K562 (cell line): ENCODE data around the gene CEBPA. TPM values are rescaled to one million over a fixed set of nuclear protein-coding genes. Genes with fewer than 3 reads are reported as not detected.

ENCODE experiments used
- ATAC-seq: fragments of 200-7000 bp; cut with Tn5 transposase; 3 replicates; pipeline ENCODE4 v1.9.1; 2020; ENCODE audit warnings: moderate library complexity
- BruUV-seq: library from RNA; stranded (reverse); fragments of 400-500 nt; replicated peaks from 2 replicates; lab custom pipeline; 2021; lab: Mats Ljungman, UMichigan
- CTCF ChIA-PET: fragments of 300-600 bp; formaldehyde crosslinking; extraction: SDS; loops from one replicate; lab custom pipeline; 2021; ENCODE audit warnings: low intra/inter-chr PET ratio; lab: Yijun Ruan, JAX
- POLR2A ChIA-PET: fragments of 300-600, 350-650 bp; sonication (Branson Sonifier 250); formaldehyde crosslinking; extraction: SDS; loops from one replicate; lab custom pipeline; 2021; ENCODE audit warnings: antibody characterized with exemption, inconsistent platforms; lab: Yijun Ruan, JAX
- DNase-seq, 4 experiments: peaks; one replicate each; pipeline versions ENCODE4 v3.0.0 to v3.0.0-alpha.2; 2011 to 2018; ENCODE audit warnings: low spot score in 3 of 4, mixed read lengths in 3 of 4; ENCODE audit errors: extremely low read depth in 1 of 4
- FAIRE-seq: peaks from 2 replicates; lab custom pipeline; 2011; peaks lifted over from hg19 to GRCh38; lab: Jason Lieb, UNC
- H2AFZ ChIP-seq: 2 replicates; pipeline ENCODE4 v1.6.0; 2011; ENCODE audit warnings: low read depth, low read length, control low read depth, inconsistent platforms
- H3K27ac ChIP-seq: fragments of 200-600 bp; 3 replicates; pipeline ENCODE4 v1.8.0; 2011; ENCODE audit warnings: low read depth, mild to moderate bottlenecking, control low read depth, inconsistent platforms, low read length, moderate library complexity, mixed read lengths; ENCODE audit errors: extremely low read depth
- H3K27me3 ChIP-seq, 2 experiments: fragments of 300-600 bp in 1 of 2; 2 replicates in 1 of 2; 3 replicates in 1 of 2; pipeline versions ENCODE4 v1.6.0 to v1.8.0; 2011; ENCODE audit warnings: inconsistent platforms in 2 of 2, low read length in 2 of 2, mild to moderate bottlenecking in 1 of 2, mixed read lengths in 1 of 2, moderate library complexity in 1 of 2; ENCODE audit not compliant: control insufficient read depth in 2 of 2, insufficient read depth in 2 of 2
- H3K36me3 ChIP-seq: fragments of 300-600 bp; 3 replicates; pipeline ENCODE4 v1.8.0; 2011; ENCODE audit warnings: mild to moderate bottlenecking, low read length, inconsistent platforms; ENCODE audit not compliant: control insufficient read depth, insufficient read depth
- H3K4me1 ChIP-seq, 2 experiments: fragments of 200-600 bp in 1 of 2; replicated peaks in 1 of 2; 2 replicates in 1 of 2; 3 replicates in 1 of 2; pipeline versions ENCODE4 v1.5.1 to v1.8.0; 2011; ENCODE audit warnings: inconsistent platforms in 2 of 2, low read length in 2 of 2, mild to moderate bottlenecking in 1 of 2, mixed read lengths in 1 of 2, moderate library complexity in 1 of 2; ENCODE audit not compliant: control insufficient read depth in 2 of 2, insufficient read depth in 2 of 2
- H3K4me2 ChIP-seq: 2 replicates; pipeline ENCODE4 v1.6.1; 2011; ENCODE audit warnings: low read length, control low read depth, inconsistent platforms, mixed read lengths; ENCODE audit not compliant: insufficient read depth
- H3K4me3 ChIP-seq: fragments of 200-600 bp; sonication (generic), shearing (Covaris generic); 2 replicates; pipeline ENCODE4 v1.5.1; 2016; ENCODE audit warnings: control low read depth, inconsistent platforms
- H3K79me2 ChIP-seq: fragments of 200-600 bp; 3 replicates; pipeline ENCODE4 v1.8.0; 2011; ENCODE audit warnings: low read length, inconsistent platforms; ENCODE audit not compliant: control insufficient read depth, insufficient read depth
- H3K9ac ChIP-seq, 2 experiments: 2 replicates each; pipeline versions ENCODE4 v1.6.0 to v1.6.1; 2011; ENCODE audit warnings: low read depth in 2 of 2, low read length in 2 of 2, control low read depth in 1 of 2, inconsistent platforms in 1 of 2, mild to moderate bottlenecking in 1 of 2, mixed read lengths in 1 of 2; ENCODE audit not compliant: insufficient read depth in 1 of 2
- H3K9me1 ChIP-seq: one replicate; pipeline ENCODE4 v1.6.0; 2011; ENCODE audit warnings: inconsistent platforms, mild to moderate bottlenecking, low read length, moderate library complexity; ENCODE audit not compliant: control insufficient read depth, insufficient read depth
- H3K9me3 ChIP-seq: replicated peaks from 2 replicates; pipeline ENCODE4 v1.5.1; 2011; ENCODE audit warnings: low read depth, low read length, inconsistent platforms; ENCODE audit not compliant: control insufficient read depth, insufficient read depth
- H4K20me1 ChIP-seq: replicated peaks from 2 replicates; pipeline ENCODE4 v1.6.1; 2011; ENCODE audit warnings: low read length, inconsistent platforms, mixed read lengths; ENCODE audit not compliant: control insufficient read depth, insufficient read depth
- CREB1 ChIP-seq, 2 experiments: sonication (generic) in 1 of 2; formaldehyde crosslinking in 1 of 2; IDR thresholded peaks; 2 replicates each; pipeline versions ENCODE4 v1.6.1 to v1.8.0; 2012 to 2022; ENCODE audit warnings: inconsistent platforms in 1 of 2, mild to moderate bottlenecking in 1 of 2, missing genetic modification reagents in 1 of 2, moderate library complexity in 1 of 2
- NFRKB ChIP-seq: fragments of 450-650 bp; IDR thresholded peaks from 2 replicates; pipeline ENCODE4 v1.6.1; 2016; ENCODE audit warnings: low read depth
- PBX2 ChIP-seq, 2 experiments: IDR thresholded peaks in 1 of 2; conservative IDR thresholded peaks in 1 of 2; 2 replicates each; pipeline ENCODE4 v1.6.1; 2016; ENCODE audit warnings: low read depth in 2 of 2, mild to moderate bottlenecking in 1 of 2, missing compliant biosample characterization in 1 of 2, missing genetic modification characterization in 1 of 2, moderate library complexity in 1 of 2
- POLR2G ChIP-seq: fragments of 200-400 bp; formaldehyde crosslinking; IDR thresholded peaks from 2 replicates; pipeline ENCODE4 v1.6.1; 2017; ENCODE audit warnings: low read depth, mild to moderate bottlenecking, antibody characterized with exemption, low read length, moderate library complexity
- RREB1 ChIP-seq: fragments of 250-450 bp; sonication (Bioruptor Pico); IDR thresholded peaks from 2 replicates; pipeline ENCODE4 v1.4.0; 2020
- SIN3A ChIP-seq, 2 experiments: fragments of 150-350 bp in 1 of 2; IDR thresholded peaks; 2 replicates each; pipeline ENCODE4 v1.6.1; 2011 to 2016; ENCODE audit warnings: borderline replicate concordance in 2 of 2, low read depth in 2 of 2, low read length in 2 of 2, mild to moderate bottlenecking in 2 of 2, moderate library complexity in 2 of 2; ENCODE audit not compliant: control insufficient read depth in 1 of 2
- SNRNP70 ChIP-seq: fragments of 200-400 bp; formaldehyde crosslinking; optimal IDR thresholded peaks from 2 replicates; pipeline ENCODE3; 2017; ENCODE audit warnings: low read depth, low read length
- TGIF2 ChIP-seq: sonication (generic); formaldehyde crosslinking; IDR thresholded peaks from 2 replicates; pipeline ENCODE4 v1.8.1; 2022; ENCODE audit warnings: mild to moderate bottlenecking, missing genetic modification reagents, moderate library complexity
- XRCC3 ChIP-seq: fragments of 450-650 bp; IDR thresholded peaks from 2 replicates; pipeline ENCODE4 v1.6.1; 2017; ENCODE audit warnings: mild to moderate bottlenecking, moderate library complexity
- ZNF140 ChIP-seq: fragments of 250-450 bp; sonication (Bioruptor Pico); IDR thresholded peaks from 2 replicates; pipeline ENCODE4 v1.8.0; 2021; ENCODE audit warnings: moderate library complexity, mild to moderate bottlenecking, inconsistent platforms
- ZNF274 ChIP-seq: IDR thresholded peaks from 2 replicates; pipeline ENCODE4 v1.6.1; 2011; ENCODE audit warnings: low read depth, mild to moderate bottlenecking, low read length, moderate library complexity, borderline replicate concordance
- WGBS: fragments of 100-300 bp; shearing (Covaris generic); methylation state at CpG from one replicate; pipeline ENCODE4 v1.1.6; 2016; ENCODE audit warnings: low coverage, mixed read lengths; ENCODE audit not compliant: insufficient coverage; ENCODE audit errors: missing lambda C conversion rate; 5-methylcytosine and 5-hydroxymethylcytosine counted together
- in situ Hi-C: fragments of 300-500 bp; cut with MboI; formaldehyde crosslinking; loops from 4 replicates; pipeline ENCODE4 v1.15.0; 2018; ENCODE audit warnings: inconsistent platforms, mixed read lengths
- intact Hi-C: fragments of 100-400 bp; cut with micrococcal nuclease; formaldehyde crosslinking; loops from 2 replicates; pipeline ENCODE4 v1.14.2; 2022
- polyA plus RNA-seq, 8 experiments: library from polyadenylated mRNA; depleted of rRNA in 4 of 8; stranded (reverse) in 5 of 8; unstranded in 3 of 8; fragments of >200 nt; fragmentation: Nextera tagmentation in 2 of 8; fragmentation: Illumina TruSeq in 1 of 8; extraction: Ambion mirVana in 2 of 8; extraction: Trizol in 1 of 8; gene quantifications; 2 replicates each; pipeline versions ENCODE4 v1.2.1 to v1.2.3, GENCODE V29; 2011 to 2014; ENCODE audit warnings: inconsistent platforms in 1 of 8, missing spikeins in 1 of 8
- total RNA-seq, 7 experiments: library from RNA; depleted of rRNA in 6 of 7; stranded (reverse); fragments of >200 nt in 6 of 7; fragmentation: Illumina TruSeq in 2 of 7; extraction: Trizol in 2 of 7; gene quantifications; 2 replicates each; pipeline versions ENCODE4 v1.2.1 to v1.2.3, GENCODE V29; 2011 to 2021; ENCODE audit warnings: low replicate concordance in 1 of 7
- TF ChIP-seq, protein P1 (sequence below), 2 experiments: fragments of 450-650 bp; IDR thresholded peaks; 2 replicates each; pipeline ENCODE4 v1.6.1; 2016

Gene CEBPA
- total and polyA plus RNA-seq, 9 of the 15 experiments (the other 6 are each of a cell fraction or from before 2014, with no cell fraction given) = 0.03 to 0.59 (median 0.15) TPM; not detected in 2

DNA sequence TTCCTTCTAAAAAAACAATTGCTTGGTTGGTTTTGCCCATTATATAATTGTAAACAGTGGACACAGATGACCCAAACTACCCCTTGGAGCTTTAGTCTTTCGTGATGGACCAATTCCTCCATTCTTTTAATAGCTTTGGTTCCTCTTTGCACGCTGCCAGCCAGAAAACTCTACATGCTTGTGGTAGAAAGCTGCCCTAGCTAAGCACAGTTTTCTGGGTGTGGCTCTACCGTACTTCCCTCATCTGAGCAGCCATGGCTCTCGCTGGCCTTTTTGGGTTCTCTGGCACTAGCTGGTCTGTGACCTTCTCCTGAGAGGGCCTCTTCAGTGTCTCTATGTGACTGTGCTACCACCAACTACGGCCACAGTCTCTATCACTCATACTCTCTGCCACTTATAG lies 29.9 kb upstream of the CEBPA start:
- no peaks in the 10 kb centered on the region for H4K20me1 ChIP-seq
- H2AFZ ChIP-seq = no peak overlapping the region
- CTCF ChIA-PET = no interaction called here
- ATAC-seq (no peak), FAIRE-seq (no peak), DNase-seq (no peak)
- no TSS peak for BruUV-seq
- H3K9me3 ChIP-seq = no peaks in the 10 kb centered on the region
- no peaks in the 10 kb centered on the region for H3K4me1 ChIP-seq
- no peaks in the 10 kb centered on the region for H3K79me2 ChIP-seq
- intact Hi-C loops (no loop called here), in situ Hi-C loops (no loop called here)
- H3K4me2 ChIP-seq = no peak overlapping the region
- no peaks in the 10 kb centered on the region for H3K36me3 ChIP-seq
- no peak overlapping the region for H3K9ac ChIP-seq
- peaks cover 5 to 11% of the 10 kb centered on the region in 2 experiments for H3K27me3 ChIP-seq
- 4% methylated on average over 5 of the region's 5 CpGs for WGBS
- H3K27ac ChIP-seq = no peak overlapping the region
- POLR2A ChIA-PET = interaction anchor here (0.6 to 1.0 kb wide), 3 partner anchors 16 to 540 kb away, joined by 3 read pairs; no protein-coding TSS in a partner anchor
- no peak overlapping the region for H3K4me3 ChIP-seq
- no peaks in the 10 kb centered on the region for H3K9me1 ChIP-seq
- TF ChIP-seq XRCC3 (no peak), SIN3A (IDR thresholded peaks at IDR 0.05; ENCODE audit: borderline replicate concordance in 2 of 2, control insufficient read depth in 1 of 2, low read depth in 2 of 2, low read length in 2 of 2) (no peak), ZNF140 (CRISPR knock-in tag) (no peak), PBX2 (CRISPR knock-in tag; IDR thresholded peaks at IDR 0.05; ENCODE audit: low read depth) (no peak), PBX2 (tag; conservative IDR thresholded peaks at IDR 0.05; ENCODE audit: low read depth) (no peak), POLR2G (no peak), SNRNP70 (no peak), TGIF2 (no peak), NFRKB (no peak), ZNF274 (no peak), CREB1 (IDR thresholded peaks at IDR 0.05) (no peak), CREB1 (CRISPR knock-in tag; IDR thresholded peaks at IDR 0.05) (no peak), RREB1 (no peak)
- TF ChIP-seq, protein P1, sequence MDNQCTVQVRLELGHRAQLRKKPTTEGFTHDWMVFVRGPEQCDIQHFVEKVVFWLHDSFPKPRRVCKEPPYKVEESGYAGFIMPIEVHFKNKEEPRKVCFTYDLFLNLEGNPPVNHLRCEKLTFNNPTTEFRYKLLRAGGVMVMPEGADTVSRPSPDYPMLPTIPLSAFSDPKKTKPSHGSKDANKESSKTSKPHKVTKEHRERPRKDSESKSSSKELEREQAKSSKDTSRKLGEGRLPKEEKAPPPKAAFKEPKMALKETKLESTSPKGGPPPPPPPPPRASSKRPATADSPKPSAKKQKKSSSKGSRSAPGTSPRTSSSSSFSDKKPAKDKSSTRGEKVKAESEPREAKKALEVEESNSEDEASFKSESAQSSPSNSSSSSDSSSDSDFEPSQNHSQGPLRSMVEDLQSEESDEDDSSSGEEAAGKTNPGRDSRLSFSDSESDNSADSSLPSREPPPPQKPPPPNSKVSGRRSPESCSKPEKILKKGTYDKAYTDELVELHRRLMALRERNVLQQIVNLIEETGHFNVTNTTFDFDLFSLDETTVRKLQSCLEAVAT (IDR thresholded peaks at IDR 0.05) = no peak
